HG02678 (cell line): ENCODE measurements around the gene NOD2.

Experiments
- ATAC-seq: cut with Tn5 transposase; IDR thresholded peaks from one replicate; pipeline ENCODE4 v1.9.1; 2021; ENCODE audit warnings: mild to moderate bottlenecking, moderate library complexity; ENCODE audit not compliant: unreplicated experiment

NOD2 gene

DNA sequence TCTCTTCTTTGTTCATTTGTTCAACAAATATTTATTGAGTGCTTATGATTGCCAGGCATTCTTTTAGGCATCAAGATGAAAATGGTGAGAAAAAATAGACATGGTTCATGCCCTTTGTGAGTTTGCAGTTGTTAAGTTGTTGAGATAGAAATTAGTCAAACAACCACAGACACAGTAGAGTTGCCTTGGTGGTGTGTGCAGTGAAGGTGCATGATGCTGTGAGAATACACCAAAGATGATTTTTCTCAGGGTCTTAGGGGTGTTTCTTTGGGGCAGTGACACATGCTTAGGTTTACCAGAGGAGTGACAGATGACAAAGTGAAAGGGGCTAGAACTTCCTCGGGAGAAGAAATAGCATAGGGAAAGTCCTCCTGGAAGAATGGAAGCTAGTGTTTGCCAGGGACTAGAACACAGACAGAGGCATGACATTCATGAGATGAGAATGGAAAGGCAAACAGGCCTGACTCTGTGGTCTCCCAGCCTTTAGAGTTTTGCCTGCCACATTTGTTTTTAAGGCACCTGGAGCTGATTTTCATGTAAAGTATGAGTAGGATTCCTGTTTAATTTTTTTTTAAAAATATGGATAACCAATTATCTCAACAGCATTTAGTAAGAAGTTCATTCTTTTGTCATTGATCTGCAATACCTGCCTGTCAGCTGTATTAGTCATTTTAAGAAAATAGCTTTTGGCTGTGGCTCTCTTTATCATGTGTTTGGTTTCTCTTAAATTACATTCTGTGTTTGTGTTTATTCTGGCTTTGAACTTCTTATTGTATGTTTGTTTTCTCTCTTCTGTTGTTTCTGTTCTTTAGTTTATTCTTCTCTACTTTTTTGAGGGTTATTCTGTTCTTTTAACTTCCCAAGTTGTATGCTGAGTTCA lies 85.1 kb downstream of the NOD2 start:
- no peak for ATAC-seq

DNA sequence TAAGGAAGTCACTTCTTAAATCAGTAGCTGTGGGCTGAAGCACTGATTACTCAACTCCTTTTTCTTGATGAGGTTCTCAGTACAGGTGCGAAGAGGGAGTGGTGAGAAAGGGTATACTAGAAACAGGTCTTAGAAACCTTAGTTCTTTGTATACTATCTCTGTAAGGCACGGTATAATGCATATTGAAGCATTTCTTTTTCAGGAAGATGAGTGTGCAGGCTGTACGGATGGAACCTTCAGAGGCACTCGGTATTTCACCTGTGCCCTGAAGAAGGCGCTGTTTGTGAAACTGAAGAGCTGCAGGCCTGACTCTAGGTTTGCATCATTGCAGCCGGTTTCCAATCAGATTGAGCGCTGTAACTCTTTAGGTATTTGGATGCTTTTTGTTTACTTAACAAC lies 87.6 kb downstream of the NOD2 start:
- ATAC-seq: no peak

DNA sequence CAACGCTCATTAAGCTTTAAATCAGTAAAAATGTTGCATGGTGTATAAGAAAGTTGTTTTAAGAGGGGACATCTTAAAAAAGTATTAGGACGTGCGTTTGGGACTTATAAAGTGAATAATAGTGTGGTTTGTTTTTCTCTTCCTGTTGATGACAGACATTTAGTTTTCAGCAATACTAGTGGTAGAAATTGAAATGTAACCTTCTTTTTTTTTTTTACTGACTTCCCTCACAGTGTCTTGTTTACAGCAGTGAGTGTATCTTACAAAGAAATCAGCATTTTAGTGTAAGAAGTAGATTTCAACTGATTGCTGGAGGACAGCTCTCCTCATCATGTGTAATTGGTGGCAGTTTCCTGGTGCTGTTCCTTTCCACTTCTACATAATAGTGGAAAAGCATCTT lies 88.1 kb downstream of the NOD2 start:
- ATAC-seq: no peak
